HG03442 (cell line): ENCODE measurements around the gene SUCLG2.
"Not testable (repeated sequence)": the region's sequence is repeated elsewhere in the genome, so short reads cannot be mapped to it uniquely, and the experiment has no call there.

Experiments used
- ATAC-seq: cut with Tn5 transposase; IDR thresholded peaks from one replicate; pipeline ENCODE4 v1.9.1; 2021; ENCODE audit warnings: mild to moderate bottlenecking, moderate library complexity; ENCODE audit not compliant: unreplicated experiment

Gene SUCLG2

DNA sequence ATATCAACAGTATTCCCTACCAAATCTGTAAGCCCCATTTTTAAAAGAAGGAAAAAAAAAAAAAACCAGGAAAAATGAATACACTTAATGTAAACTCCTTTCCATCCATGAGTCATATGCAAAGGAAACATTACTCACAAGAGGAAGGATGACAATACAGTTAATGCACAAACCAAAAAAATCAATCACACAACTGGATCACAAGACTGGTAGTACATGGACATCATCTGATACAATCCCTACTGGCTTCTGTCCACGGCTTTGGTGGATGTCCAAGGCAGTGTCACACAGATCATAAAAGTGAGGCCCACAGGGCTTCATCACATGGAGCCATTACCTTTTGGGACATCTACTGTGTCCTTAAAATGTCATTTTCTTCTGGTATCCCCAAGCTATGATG is 44.0 kb downstream of the SUCLG2 start:
- no peak for ATAC-seq

GRCh38 chr3:67609709-67610108 is 44.7 kb downstream of the SUCLG2 start:
- no peak for ATAC-seq

DNA sequence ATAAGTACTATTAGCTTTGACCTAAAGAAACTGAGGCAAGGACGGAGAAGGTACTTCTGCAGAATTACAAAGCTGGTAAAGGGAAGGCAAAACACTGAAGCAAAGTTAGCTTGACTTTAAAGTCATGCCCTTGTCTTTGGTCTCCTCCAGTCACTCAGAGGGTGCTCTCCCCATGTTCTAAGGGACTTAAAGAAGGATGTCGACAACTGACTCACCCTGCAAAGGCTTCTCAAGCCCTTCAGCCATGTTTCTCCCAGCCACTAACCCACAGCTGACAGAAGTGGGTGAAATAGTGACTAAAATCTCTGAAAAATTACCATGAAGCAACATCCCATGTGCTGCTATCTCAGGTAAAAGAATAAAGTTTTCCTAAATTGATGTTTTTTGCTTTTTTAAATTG is 46.4 kb downstream of the SUCLG2 start:
- ATAC-seq, result no peak

DNA sequence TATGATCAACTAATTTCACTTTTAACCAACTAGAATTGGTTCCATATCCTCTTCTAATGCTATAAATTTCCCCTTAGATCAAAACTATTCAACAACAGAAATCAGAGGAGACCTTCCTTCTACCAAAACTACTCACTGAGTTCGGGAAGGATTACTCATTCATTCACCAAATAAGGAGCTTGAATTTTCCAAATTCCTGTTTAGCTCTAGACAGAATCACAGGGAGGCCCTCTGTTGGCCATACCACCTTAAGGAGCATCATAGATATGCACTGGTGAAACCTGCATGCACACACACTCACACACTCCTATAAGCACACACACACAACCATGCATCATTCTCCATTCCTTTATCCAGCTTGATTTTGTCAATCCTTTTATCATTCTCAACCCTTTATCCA is 49.0 kb downstream of the SUCLG2 start:
- ATAC-seq, result no peak

DNA sequence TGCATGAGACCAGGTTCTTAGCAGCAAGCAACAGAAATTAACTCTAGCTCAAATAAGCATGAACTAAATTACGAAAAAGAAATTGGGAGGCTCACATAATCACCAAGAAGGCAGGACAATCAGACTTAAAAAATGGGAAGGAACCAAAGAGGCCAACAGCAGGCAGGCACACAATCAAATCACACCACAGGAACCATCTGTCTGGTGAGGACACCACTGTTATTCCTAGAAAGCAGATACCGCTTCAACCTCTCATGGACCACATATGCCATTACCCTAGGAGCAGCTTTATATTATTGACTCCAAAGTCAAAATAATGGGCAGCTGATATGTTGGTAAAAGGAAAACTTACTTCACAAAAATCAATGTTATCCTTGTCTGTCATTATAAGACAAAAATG is 51.6 kb downstream of the SUCLG2 start:
- ATAC-seq, result no peak

DNA sequence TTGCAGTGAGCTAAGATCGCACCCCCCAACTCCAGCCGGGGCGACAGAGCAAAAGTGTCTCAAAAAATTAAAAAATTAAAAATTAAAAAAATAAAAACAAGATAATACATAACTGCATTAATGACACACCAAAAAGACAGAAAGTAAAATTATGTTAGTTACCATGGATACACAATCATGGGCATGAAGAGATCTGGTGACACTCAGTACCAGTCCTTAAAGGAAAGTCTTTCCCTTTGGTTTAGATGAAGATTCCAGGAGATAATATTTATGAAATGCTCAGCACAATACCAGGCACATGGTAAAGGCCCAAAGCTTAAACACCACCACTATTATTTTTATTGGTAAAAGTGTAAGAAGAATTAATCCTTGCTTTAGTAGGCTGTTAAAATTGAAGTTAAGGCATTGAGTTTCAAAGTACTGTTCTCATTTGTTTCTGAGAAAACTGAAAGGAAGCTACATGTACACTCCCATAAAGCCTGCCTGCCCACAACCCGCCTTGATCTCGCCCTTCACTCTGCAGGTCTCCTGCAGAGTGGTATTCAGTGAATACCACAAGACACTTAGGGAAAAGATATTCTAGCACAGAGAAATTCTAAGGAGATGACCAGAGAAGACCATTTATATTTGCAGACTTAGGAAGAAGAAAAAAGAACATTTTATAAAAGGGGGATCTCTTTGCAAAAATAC is 52.3 kb downstream of the SUCLG2 start:
- no peak for ATAC-seq

DNA sequence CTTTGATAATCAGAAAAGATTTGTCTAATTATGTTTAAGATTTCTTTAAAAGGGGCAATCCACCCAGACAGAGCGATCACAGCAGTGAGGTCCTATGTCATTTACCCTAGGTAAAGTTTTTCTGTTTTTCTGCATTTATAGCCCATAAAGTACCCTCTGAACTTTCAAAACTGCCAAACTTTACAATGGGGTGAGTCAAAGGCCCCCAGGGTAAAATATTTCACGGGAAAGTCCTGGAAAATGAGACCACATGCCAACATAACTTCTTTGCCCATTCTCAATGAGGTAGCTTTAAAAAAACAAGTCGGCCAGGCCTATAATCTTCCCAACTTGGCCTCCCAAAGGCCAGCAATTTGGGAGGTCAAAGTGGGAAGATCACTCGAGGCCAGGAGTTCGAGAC is 53.0 kb downstream of the SUCLG2 start:
- ATAC-seq, result no peak

GRCh38 chr3:67599821-67600220 is 54.6 kb downstream of the SUCLG2 start:
- ATAC-seq, result no peak

- ATAC-seq, result no peak
These were observed 55.4 kb downstream of the SUCLG2 start for GRCh38 chr3:67598814-67599556.

GRCh38 chr3:67595424-67595823 is 59.0 kb downstream of the SUCLG2 start:
- no peak for ATAC-seq

- no peak for ATAC-seq
These were observed 60.6 kb downstream of the SUCLG2 start for GRCh38 chr3:67593761-67594234.

GRCh38 chr3:67592057-67592456 is 62.4 kb downstream of the SUCLG2 start:
- ATAC-seq, result no peak

- no peak for ATAC-seq
These were observed 66.6 kb downstream of the SUCLG2 start for GRCh38 chr3:67587811-67588210.

DNA sequence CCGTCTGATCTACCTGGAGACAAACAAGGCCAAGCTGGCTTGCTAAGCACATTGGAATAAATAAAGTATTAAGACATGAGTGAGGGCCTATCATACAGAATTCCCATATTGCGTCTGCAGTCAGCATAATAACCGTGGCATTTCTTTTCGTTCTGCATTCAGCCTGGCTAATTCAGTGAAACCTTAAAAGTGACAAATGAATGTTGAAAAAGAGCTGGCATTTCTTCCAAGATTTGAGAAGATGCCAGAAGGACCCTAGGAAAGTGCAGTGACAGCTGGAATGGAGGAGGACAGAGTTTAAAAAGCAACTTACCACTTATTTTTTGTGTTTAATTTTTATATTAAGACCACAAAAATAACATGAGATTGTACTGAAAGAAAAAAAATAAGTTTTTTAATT is 67.1 kb downstream of the SUCLG2 start:
- ATAC-seq, result no peak

DNA sequence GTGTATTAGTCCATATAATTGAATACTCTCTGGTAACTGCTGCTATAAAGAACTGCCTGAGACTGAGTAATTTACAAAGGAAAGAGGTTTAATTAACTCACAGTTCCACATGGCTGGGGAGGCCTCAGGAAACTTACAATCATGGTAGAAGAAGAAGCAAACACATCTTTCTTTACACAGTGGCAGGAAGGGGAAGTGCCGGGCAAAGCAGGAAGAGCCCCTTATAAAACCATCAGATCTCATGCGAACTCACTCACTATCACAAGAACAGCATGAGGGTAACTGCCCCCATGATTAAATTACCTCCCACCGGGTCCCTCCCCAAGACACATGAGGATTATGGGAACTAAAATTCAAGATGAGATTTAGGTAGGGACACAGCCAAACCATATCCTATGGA is 69.8 kb downstream of the SUCLG2 start:
- ATAC-seq, result not testable (repeated sequence)

DNA sequence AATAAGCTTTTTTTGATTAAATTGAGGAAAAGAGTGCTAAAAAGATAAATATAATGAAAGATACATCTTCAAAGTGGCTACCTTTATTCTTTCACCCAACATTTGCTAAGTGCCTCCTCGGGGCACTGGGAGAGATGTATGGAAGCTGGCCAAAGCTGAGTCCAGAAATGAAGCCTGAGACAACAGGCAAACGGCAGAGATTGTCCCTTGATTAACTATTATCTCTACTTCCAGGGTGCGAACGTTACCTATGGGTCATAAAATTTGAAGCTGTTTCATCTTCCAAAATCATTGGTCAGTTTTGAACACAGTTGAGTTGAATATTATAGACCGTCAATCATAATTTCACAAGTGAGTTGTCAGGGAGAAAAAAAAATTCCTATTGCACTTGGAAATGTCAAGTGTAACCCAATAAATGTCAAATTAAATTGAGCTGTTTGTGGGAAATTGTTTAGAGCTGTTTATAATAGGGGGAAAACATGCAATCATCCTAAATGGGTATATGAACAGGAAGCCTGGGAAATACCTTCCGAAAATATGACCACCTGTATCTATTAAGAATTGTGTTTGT is 73.9 kb downstream of the SUCLG2 start:
- ATAC-seq, result no peak

DNA sequence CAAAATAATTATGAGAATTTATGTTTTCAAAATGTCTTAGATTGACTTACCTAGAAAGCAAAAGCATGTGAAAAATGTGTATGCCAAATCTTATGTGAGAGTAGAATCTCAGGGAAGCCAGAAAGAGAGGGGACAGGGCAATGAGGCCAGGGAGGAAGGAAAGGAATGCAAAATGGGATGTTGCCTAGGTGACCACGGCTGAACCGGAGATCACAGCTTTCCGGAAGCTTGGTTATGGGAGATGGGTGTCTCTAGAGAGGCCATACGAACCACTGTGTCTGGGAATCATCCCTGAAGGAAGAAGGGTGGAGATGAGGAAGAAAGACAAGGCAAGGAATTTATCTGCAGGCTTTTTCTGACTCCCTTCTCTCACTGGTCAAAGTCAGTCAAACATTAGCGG is 76.0 kb downstream of the SUCLG2 start:
- ATAC-seq, result no peak

DNA sequence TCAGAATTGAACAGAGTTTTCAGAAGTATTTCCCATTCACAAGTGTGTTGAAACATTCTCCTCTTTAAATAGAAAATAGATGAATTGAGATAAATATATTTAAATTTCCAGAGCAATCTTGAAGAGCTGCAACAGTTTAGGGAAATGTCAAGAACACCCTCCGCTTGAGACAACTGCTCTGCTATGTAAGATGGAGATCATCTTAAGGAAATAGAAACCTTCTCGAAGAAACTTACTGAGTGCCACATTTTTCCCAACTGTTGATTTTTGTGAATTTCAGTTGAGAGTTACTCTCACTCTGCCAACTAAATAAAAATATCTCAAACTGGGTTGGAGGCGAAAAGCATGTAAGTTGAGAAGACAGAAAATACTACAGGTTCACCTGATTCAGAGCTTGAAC is 78.0 kb downstream of the SUCLG2 start:
- no peak for ATAC-seq

DNA sequence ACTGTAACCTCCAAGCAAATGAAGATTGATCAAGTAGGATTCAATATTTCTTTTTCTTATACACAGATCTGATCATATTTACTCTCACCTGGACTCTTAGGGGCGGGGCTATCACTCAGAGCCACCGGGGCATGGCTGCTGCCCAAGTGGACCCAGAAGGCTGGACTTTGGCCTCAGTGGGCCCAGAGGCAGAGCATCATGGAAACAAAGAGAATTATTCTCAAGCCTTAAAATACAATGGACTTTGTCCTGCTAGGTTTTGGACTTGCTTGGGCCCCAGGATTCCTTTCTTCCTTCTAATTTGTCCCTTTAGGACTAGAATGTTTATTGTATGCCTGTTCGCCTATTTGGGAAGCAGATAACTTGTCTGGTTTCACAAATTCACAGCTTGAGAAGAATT is 85.1 kb downstream of the SUCLG2 start:
- ATAC-seq, result no peak

GRCh38 chr3:67567893-67568292 is 86.5 kb downstream of the SUCLG2 start:
- ATAC-seq, result no peak

DNA sequence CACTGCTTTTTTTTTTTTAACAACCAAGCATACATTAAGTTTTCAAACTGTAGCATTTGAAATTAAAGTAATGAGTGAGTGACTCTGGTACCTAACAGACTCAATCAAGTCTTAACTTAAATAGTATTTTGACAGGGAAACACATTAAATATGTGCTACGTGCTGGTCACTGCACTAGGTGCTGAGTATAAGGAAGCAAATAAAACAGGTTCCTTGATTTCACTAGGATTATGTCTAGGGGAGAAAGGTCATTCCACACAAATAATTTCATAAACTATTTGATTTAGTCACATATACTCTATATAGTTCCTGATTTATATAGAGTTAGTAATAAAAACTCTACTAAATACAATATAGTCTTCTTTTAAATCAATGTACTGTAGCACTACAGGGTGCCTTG is 89.4 kb downstream of the SUCLG2 start:
- ATAC-seq, result no peak

GRCh38 chr3:67564008-67564407 is 90.4 kb downstream of the SUCLG2 start:
- ATAC-seq, result no peak
